Ovary (tissue), 3 donors: ENCODE results near the gene NAALADL2.

ENCODE experiments used
- CTCF ChIP-seq, 3 donors: fragments of 450-650 bp in 2 of 3; fragments of 200-600 bp in 1 of 3; IDR thresholded peaks; one replicate each; pipeline versions ENCODE4 v1.5.1 to v1.8.0; 2016 to 2022; ENCODE audit warnings: antibody characterized with exemption in 3 of 3, mild to moderate bottlenecking in 1 of 3
- POLR2A ChIP-seq: fragments of 450-650 bp; IDR thresholded peaks from one replicate; pipeline ENCODE4 v1.6.1; 2017; ENCODE audit warnings: antibody characterized with exemption, mild to moderate bottlenecking, moderate library complexity
- donor health status: DM: no; HTN: no; CAD: no.

- TF ChIP-seq CTCF (IDR thresholded peaks at IDR 0.05) (no peak), POLR2A (no peak)
Observed at GRCh38 chr3:175374705-175375104, 515.6 kb downstream of the NAALADL2 start.
